AG09319 (cell line): ENCODE data around the gene KSR1.
"Not testable (repeated sequence)": the region's sequence is repeated elsewhere in the genome, so short reads cannot be mapped to it uniquely, and the experiment has no call there.

Experiments
- DNase-seq: peaks from one replicate; pipeline ENCODE4 v3.0.0-alpha.2; 2010; ENCODE audit warnings: low read depth; ENCODE audit errors: extremely low read depth
- CTCF ChIP-seq: IDR thresholded peaks from 2 replicates; pipeline ENCODE4 v1.5.1; 2011; ENCODE audit warnings: low read depth, mild to moderate bottlenecking, inconsistent platforms, low read length, moderate library complexity

KSR1 gene

DNA sequence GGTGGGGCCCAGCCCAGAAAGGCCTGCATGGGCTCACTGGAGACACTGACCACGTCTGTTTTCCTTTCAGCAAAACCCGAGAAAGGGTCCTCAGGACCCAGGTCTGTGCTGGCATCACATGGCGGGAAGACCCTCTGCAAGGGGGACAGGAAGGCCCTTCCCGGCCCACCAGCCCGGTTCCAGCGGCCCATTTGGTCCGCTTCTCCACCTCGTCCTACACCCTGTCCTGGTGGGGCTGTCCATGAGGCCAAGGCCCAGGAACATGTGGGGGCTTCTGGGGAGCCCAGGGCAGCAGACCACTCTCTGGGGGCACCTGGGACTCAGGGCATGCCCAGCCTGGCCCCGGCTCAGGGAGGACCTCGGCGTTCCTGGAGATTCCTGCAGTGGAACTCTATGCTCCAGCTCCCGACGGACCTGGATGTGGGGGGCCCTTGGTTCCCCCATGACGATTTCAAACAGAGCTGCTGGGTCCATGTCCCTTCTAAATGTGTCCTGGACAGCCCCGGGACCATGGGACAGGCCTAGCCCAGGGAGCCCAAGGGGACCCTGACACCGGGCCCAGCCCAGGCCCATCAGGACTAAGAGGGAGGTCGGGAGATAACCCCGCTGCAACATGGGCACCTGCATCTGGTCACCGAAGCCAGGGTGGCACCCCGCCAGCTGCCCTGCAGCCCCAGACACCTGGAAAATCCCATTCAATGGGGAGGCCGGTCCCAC, 26.4 kb upstream of the KSR1 start:
- no peak for TF ChIP-seq CTCF
- no peak for DNase-seq

- DNase-seq, result no peak
- no peak for TF ChIP-seq CTCF
These were observed 25.8 kb upstream of the KSR1 start for GRCh38 chr17:27430383-27430840.

DNA sequence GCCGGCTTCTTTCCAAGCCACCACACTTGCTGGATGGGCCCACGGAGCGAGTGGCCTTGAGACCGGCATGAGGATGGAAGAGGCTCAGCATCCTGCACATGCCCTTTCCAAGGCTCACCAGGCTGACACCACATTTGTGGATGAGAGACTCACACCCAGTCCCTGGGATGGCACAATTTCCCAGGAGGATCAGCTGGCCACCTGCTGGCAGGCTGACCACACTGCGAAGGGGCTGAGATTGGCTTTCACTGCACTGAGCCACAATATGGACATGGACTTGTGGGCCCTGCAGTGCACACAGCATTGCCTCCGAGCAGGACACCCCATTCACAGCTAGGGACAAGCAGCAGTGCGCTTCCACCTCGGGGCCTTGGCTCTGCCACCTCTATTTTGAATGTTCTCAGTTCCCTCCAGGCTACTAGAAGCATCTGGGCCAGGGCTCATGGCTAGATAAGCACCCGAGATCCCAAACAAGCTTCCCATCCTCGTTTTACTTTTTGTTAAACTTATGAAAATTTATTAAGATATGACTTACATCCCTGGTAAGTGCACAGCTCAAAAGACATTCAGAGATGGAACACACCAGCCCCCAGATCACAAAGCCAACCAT, 25.3 kb upstream of the KSR1 start:
- peak; percentile 11 for DNase-seq
- peak; percentile 72 for TF ChIP-seq CTCF

GRCh38 chr17:27433521-27433920, 22.7 kb upstream of the KSR1 start:
- no peak for TF ChIP-seq CTCF
- DNase-seq, result no peak

GRCh38 chr17:27435431-27436070, 20.7 kb upstream of the KSR1 start:
- DNase-seq, result not testable (repeated sequence)

- TF ChIP-seq CTCF, result no peak
These were observed 17.8 kb upstream of the KSR1 start for GRCh38 chr17:27438348-27438998.

DNA sequence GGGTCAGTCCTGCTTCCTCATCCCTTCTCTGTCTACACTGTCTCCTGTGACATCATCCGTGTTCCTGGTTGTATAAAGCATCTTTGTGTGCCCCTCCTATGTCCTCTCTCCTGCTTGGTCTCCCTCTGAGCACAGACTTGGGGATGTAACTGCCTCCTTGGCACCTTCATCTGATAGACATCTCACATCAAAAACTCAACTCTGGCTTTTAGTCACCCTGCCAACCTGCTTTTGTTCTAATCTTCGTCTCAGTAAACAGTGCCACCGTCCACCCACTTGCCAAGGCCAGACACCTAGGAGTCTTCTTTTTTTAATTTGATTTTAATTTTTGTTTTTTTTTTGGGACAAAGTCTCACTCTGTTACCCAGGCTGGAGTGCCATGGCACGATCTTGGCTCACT, 16.9 kb upstream of the KSR1 start:
- no peak for TF ChIP-seq CTCF
- DNase-seq, result no peak

More at GRCh38 chr17:27438348-27438998, 17.8 kb upstream of the KSR1 start:
- no peak for DNase-seq
